Stromal cell of bone marrow (primary cell): Measurements from ENCODE around the gene NPIPB6.
"Not testable (repeated sequence)": the region's sequence is repeated elsewhere in the genome, so short reads cannot be mapped to it uniquely, and the experiment has no call there.

Experiments
- DNase-seq: peaks from one replicate; pipeline ENCODE4 v3.0.0-alpha.2; 2012; ENCODE audit warnings: low read depth

NPIPB6 gene

DNA sequence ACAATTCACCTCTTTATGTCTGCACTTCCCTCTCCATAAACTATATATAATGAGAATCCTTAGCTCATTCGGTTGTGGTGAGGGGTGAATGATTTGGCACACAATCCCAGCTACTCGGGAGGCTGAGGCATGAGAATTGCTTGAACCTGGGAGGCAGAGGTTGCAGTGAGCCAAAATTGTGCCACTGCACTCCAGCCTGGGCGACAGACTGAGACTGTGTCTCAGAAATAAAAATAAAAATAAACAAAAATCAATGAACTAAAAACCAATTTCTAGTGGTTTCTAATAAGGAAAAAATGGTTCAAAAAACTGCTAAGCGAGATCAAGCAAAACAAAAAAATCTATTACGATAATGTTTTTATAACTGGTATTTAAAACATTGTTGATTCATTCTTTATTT, at the start of gene NPIPB6:
Gene NPIPB6 (minus strand): TSS at position 101 of the 400 bp plus-strand sequence. CDS start 686 bp downstream, outside the sequence.
- DNase-seq: not testable (repeated sequence)

DNA sequence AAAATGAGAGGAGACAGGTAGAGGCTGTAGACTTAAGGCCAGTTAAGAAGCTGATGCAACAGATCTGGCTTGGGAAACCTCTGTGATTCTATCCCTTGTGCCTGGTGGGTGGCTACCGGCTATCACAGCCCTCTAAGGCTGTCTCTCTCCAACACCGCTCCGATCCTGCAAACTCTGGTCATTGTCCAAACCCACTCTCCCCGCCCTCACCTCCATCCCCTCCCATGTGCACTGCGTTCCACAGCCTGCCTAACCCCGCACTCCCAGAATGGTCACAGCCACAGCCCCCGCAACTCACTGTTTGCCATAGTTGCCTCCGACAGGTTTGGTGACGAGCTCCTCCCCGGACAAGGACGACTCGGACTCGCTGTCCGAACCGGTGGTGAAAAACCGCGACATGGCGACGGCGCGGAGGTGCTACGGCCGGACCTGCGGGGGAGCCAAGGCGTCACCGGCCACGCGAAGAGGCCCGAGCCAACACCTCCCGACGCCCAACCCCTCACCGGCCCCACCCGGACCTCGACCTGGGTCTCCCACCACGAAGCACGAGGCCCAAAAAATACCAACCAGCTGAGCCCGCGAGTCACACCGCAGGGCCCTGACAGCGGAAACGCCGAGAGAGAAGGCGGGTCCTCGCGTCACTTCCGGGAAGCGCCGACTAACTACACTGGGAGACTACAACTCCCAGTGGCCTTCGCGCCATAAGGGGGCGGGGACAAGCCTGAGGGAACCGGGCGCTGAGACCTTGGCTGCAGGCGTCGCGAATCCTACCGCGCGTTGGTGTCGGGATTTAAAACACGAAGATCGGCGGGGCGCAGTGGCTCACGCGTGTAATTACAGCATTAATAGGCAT, 40.1 kb upstream of the NPIPB6 start, which contains the start of gene EIF3CL:
Gene EIF3CL (minus strand): TSS at position 622 of the 853 bp plus-strand sequence. CDS start 223 bp downstream, at position 399.
- DNase-seq: not testable (repeated sequence)

DNA sequence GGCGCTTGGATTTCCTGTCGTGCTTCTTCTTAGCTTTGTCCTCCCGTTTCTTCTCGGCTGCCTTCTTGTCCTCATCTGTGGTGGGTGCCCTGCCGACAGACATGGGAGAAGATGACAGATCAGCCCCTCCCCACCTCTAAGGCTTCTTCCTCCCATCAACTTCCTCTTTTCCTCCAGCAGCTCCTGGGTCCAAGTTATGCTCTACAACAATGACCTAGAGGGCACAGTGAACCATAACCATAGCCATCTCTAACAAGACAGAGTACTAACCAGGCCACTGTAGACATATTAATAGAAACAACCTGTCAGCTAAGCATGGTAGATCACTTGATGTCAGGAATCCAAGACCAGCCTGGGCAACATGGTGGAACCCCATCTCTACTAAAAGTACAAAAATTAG, 28.7 kb upstream of the NPIPB6 start:
- DNase-seq: not testable (repeated sequence)

DNA sequence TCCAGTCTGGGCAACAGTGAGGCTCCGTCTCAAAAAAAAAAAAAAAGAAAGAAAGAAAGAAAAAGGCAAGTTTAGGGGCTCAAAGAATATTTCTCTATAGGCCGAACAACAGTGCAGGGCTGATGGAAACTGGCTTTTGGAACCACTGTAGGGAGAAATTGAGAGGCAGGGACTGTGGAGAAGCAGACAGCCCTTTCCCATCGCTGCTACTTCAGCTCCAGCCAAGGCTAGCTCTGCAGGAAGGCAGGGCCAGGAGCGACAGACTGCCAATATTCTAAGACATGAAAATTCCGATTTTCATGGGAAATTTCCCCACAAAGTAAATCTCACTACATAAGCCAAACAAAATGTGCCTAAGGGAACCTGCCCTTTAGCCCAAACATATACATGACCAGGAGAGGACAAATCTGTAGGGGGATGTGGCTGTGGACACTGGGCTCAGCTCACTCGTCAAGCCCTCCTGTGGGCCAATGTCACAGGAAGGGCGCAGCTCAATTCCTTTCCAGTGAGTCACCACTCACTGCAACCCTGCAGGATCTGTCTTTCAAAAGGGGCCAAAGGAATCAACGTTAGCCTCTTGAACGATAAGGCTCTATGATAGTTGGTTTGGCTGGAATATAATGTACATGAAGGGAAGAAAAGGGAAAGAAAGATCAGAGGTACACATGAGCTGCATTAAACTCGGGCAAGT, 19.0 kb upstream of the NPIPB6 start:
- DNase-seq: not testable (repeated sequence)

DNA sequence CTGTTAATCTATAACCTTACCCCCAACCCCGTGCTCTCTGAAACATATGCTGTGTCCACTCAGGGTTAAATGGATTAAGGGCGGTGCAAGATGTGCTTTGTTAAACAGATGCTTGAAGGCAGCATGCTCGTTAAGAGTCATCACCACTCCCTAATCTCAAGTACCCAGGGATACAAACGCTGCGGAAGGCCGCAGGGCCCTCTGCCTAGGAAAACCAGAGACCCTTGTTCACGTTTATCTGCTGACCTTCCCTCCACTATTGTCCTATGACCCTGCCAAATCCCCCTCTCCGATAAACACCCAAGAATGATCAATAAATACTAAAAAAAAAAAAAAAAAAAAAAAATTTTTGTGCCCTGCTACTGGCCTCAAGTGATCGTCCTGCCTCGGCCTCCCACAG, 14.5 kb upstream of the NPIPB6 start:
- not testable (repeated sequence) for DNase-seq

DNA sequence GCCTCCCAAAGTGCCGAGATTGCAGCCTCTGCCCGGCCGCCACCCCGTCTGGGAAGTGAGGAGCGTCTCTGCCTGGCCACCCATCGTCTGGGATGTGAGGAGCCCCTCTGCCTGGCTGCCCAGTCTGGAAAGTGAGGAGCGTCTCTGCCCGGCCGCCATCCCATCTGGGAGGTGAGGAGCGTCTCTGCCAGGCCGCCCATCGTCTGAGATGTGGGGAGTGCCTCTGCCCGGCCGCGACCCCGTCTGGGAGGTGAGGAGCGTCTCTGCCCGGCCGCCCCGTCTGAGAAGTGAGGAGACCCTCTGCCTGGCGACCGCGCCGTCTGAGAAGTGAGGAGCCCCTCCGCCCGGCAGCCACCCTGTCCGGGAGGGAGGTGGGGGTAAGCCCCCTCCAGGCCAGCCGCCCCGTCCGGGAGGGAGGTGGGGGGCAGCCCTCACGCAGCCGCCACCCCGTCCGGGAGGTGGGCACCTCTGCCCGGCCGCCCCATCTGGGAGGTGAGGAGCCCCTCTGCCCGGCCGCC, 13.9 kb upstream of the NPIPB6 start:
- not testable (repeated sequence) for DNase-seq

DNA sequence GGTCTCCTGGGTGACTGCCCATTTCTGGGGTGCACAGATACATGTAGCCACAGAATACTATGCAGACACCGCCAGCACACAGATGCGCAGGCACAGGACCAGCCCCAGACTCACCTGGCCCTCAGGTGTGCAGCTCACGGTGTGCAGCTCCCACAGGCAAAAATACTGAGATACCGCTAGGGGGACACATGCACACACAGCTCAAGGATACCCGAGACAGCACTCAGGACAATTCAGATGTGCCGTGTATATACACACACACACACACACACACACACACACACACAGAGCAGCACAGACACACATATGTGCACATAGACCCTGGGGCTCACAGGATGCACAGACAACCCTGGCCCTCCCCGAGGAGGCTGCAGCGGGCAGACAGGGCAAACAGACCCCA, 11.8 kb upstream of the NPIPB6 start:
- DNase-seq: not testable (repeated sequence)

DNA sequence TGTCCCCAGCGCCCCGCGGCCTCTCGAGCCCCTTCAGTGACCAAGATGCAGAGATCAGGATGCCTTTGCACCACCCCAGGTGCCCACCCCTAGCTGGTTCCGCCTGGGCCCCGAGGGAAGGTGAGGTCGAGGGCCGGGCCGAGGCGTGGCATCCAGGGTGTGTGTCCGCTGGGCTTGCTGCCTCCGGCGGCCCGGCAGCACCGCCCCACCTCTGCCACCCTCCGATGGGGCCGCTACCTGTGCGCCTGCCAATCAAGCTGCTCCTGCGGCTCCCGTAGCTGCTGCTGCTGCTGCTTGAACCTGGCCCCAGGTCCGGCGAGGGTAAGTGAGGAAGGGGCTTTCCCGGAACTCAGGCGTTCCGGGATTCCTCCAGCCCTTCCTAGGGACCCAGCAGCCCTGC, 11.0 kb upstream of the NPIPB6 start:
- DNase-seq: not testable (repeated sequence)

DNA sequence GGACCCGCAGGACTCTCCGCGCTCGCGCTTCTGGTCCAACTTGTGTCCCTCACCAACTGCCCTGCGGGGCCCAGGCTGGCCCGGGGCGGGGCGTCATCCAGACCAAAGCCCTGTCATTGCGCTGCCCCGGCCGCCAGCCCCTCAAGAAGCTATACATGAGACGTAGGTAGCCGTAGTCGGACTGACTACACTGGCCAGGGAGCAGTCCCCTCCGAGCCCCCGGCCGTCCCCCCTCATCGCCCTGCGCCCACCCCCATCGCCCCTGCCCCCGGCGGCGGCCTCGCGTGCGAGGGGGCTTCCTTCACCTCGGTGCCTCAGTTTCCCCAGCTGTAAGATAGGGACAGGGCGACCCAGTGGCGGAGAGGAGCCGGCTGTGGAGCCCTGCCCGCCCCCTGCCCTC, 4.6 kb upstream of the NPIPB6 start:
- DNase-seq: not testable (repeated sequence)

DNA sequence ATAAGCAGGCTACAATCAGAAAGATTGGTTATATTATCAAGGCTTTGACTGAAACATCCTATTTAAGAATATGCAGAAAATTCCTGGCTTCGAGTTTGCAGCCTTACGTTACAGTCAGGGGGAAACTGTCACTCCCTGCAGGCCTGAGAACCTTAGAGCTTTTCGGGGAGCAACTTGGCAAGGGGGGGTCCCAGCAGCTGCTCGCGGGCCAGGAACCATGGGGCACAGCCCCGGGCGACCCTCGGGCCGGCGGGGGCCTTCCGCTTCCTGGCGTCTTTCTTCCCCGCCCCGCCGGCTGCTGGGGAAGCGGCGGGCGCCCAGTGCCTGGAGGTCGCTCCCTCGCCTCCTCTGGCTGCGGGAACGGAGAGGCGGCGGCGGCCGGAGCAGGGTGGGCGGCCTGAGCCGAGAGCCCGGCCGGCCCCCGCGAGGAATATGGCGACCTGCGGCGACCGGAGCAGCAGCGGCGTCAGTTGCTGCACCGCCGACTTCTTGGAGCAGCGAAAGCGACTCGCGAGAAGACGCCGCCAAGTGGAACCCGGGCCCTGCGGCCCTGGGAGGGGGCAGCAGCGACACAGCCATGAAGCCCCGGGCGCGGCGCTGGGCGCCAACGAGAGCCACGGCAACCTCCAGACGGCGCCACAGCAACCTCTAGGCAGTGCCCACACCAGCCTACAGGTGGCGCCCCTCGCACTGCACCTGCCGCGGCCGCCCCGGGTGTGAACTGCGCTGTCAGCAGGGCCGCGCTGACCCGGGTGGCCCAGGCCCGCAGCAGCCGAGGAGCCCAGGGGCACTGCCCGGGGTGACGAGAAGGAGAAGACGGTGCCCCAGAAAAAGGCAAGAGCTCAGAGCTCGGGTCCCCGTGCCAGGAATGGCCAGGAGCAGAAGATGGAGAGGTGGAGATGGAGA, 1.2 kb upstream of the NPIPB6 start:
- DNase-seq: not testable (repeated sequence)

DNA sequence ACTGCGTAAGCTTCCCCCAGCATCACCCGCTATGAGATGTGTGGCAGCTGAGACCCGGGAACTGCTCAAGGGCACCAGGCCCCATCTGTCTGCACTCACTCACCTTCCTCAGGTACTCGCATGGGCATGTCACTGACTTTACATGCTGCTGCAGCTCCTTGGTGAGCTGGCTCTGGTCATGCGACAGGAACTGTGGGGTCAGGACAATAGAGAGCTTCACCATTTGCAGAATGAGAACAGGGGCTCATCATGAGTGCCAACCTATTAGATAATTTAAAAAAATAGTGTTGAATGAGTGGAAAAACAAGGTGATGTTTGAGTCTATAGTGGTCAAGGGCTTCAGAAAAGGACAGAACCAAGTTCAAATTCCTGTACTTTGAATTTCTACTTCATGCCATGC, 708 bp downstream of the NPIPB6 start:
- DNase-seq: not testable (repeated sequence)

DNA sequence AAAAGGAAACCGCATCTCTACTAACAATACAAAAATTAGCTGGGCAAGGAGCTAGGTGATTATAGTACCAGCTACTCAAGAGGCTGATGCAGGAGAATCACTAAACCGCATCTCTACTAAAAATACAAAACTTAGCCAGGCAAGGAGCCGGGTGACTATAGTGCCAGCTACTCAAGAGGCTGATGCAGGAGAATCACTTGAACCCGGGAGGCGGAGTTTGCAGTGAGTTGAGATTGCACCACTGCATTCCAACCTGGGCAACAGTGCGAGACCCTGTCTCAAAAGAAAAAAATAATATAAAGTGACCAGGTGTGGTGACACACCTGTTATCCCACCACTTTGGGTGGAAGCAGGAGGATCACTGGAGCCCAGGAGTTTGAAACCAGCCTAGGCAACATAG, 25.1 kb downstream of the NPIPB6 start:
- not testable (repeated sequence) for DNase-seq

DNA sequence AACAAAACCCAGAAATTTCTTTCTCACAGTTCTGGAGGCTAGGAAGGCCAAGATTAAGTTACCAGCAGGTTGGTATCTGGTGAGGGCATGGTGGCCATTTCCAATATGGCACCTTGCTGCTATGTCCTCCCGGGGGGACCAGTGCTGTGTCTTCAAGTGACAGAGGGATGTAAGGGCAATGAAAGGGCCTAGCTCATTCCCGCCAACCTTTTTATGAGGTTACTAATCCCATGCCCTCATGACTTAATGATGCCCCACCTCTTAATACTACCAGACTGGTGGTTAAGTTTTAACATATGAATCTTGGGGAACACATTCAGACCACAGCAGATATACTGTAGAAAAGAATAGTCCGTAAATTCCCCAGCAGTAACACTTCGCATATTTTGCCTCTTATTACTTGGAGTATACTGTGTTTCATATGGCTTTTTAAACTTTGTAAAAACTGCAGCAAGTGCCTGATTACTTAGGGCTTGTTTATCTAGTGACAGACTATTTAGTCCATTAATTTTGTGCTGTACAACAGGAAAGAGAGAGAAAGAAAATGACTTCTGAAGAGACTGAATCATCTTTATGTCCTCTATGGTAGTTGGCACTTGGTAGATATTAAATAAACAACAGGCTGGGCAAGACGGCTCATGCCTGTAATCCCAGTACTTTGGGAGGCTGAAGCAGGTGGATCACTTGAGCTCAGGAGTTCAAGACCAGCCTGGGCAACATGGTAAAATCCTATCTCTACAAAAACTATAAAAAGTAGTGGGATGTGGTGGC, 26.2 kb downstream of the NPIPB6 start:
- DNase-seq: not testable (repeated sequence)

DNA sequence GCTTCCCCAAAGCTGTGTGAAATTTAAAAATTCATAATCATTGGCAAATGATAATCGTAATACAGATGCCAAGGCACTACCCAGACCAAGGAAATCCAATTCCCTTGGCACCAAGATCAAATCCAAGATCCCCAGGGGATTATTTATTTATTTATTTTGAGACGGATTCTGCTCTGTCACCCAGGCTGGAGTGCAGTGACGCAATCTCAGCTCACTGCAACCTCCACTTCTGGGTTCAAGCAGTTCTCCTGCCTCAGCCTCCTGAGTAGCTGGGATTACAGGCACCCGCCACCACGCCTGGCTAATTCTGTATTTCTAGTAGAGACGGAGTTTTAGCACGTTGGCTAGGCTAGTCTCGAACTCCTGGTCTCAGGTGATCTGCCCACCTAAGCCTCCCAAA, 27.6 kb downstream of the NPIPB6 start:
- DNase-seq: not testable (repeated sequence)

DNA sequence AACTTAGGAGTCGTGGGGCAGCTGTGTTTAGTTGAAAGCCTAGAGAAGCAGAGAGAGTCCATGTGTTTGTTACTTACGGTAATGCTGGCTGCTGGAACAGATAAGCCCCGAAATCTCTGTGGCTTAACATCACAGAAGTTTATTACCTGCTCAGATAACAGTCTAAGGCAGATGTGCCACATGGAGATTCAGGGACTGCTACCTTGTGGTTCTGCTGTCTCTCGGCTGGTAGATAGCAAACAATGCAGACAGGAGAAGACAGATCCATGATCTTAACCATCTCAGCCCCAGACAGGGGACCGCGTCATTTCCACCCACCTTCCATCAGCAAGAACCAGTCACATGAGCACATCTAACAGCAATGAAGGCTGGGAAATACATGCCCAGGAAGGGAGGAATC, 30.7 kb downstream of the NPIPB6 start:
- DNase-seq: not testable (repeated sequence)

DNA sequence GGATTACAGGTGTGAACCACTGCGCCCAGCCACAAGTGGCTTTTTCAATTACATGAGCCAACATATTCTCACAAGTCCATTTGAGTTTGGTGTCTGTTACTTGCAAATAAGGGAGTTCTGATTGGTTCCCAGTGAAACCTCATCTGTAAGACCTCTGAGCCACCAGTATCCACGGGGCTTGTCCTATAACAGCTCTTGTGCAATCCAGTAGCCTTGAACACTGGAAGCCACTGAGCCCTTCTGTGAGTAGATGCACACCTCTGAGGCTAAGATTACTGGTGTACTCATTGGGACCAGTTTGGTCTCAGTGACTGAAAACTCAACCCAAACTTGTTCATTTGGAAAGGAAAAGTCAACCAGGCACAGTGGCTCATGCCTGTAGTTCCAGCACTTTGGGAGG, 32.3 kb downstream of the NPIPB6 start:
- DNase-seq: not testable (repeated sequence)

DNA sequence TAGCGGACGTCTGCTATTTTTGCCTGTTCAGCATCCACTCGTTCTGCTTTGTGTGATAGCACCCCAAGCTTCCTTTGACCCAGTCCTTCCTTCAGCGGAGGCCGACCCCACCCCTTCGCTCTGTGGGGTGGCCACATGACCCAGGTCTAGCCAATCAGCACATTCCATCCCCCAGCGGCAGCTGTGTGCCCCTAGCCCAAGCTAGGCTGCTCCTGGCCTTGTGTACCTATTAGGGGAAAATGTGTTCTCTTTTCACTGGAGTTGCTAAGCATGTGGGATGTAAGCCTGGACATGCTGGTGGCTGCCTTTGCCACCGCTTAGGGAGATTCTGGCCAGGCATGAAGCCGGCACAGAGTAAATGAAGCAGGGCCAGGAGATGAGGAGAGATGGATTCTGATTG, 33.1 kb downstream of the NPIPB6 start:
- not testable (repeated sequence) for DNase-seq

DNA sequence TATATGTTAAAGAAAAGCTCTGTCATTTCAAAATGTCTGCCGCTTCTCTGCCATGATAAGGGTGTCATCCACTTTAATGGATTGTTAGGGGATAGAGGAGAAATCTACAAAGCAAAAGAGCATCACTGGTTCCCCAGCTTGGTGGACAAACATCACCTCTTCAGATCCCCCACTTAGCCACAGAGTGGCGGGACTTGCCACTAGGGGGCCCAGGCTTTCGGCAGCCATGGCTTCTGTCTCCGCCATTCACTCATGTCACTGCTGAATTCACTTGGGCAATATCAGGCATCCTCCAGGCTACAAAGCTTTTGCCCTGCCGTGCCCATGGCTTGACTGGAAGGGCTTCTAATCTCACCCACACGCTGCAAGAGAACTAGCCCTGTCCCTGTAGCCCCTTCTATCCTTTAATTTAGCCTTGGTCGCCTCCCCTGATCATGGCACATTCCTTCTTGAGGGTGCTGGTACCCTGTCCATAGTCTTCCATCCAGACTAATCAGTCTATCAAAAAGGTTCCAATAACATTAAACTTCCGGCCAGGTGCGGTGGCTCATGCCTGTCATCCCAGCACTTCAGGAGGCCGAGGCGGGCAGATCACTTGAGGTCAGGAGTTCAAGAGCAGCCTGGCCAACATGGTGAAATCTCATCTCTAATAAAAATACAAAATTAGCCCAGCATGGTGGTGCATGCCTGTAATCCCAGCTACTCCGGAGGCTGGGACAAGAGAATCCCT, 36.3 kb downstream of the NPIPB6 start:
- peak; percentile 19 for DNase-seq

DNA sequence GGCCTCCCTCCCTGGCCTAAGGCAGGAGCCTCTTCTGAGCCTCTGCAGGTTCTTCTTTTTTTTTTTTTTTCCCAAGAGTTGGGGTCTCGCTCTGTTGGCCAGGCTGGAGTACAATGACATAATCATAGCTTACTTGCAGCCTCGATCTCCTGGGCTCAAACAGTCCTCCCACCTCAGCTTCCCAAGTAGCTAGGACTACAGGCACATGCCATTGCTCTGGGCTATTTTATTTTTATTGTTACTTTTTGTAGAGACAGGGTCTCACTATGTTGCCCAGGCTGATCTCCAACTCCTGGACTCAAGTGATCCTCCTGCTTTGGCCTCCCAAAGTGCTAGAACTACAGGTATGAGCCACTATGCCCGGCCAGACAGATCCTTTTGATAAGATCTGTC, 38.4 kb downstream of the NPIPB6 start:
- DNase-seq: no peak

DNA sequence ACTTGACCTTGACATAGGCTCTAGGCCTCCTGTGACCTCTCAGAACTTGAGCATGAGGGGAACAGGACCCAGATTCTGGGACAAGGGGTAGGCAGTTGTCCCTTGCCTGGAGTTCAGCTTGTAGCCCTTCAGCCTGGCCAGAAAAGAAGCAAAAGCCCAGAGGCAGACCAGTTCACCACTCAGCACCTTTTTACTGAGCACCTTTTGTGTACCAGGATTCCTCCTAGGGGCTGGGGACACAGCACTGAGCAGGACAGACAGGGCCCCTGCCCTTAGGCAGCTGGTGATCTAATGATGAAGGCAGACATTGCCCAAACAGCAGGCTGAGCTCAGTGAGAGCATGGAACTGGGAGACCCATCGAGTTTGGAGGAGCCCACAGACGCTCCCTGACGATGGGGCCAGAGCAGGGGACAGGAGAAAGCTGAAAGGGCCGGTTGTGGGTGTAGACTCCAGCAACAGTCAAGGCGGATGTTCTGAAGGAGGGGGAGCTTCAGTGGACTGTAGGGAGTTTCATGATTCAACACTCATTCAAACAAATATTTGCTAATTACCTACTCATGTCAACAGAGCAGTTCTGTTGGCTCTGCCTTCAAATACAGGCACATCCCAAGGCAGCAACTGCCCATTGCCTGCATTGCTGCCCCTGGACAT, 38.9 kb downstream of the NPIPB6 start:
- no peak for DNase-seq
